ENCODE measurements around the gene HEG1. TPM values are rescaled to one million over a fixed set of nuclear protein-coding genes. Genes with fewer than 3 reads are reported as not detected.
A peak's percentile ranks its signal among the peaks of the same experiment; 100 is the strongest.

Gene HEG1
- total and polyA plus RNA-seq, 2 donors (not counting 3 experiments of a cell fraction or from before 2014, with no cell fraction given): 50.1 to 106 TPM

- peak overlapping the region; percentile 1 for H3K4me2 ChIP-seq (ENCODE audit: insufficient read depth, low read length)
- peaks cover 29% of the 10 kb centered on the region for H3K4me1 ChIP-seq (ENCODE audit: control insufficient read depth, extremely low read depth, insufficient read depth, low read length)
- no peak overlapping the region for H3K9ac ChIP-seq (replicated peaks; ENCODE audit: extremely low read depth, insufficient read depth, low read length)
- dilution Hi-C loops (cut with MboI; ENCODE audit: extremely low pct_ligation_motif_present, low sequenced_read_pairs) (no loop called here), intact Hi-C loops (cut with micrococcal nuclease) (no loop called here)
- POLR2A ChIA-PET: no interaction called here
- CTCF ChIA-PET: interaction anchor here (0.7 to 1.8 kb wide), 6 partner anchors 13 to 398 kb away, joined by 3 to 7 read pairs (median 4); no protein-coding TSS in a partner anchor
- peaks cover 3 to 9% of the 10 kb centered on the region in 2 experiments for H3K36me3 ChIP-seq (ENCODE audit: control insufficient read depth in 2 of 2, extremely low read depth in 1 of 2, insufficient read depth in 2 of 2, low read length in 2 of 2)
- no peak overlapping the region for H3K4me3 ChIP-seq (replicated peaks in 1 of 3; ENCODE audit: insufficient read depth in 1 of 3, low read depth in 1 of 3, low read length in 3 of 3)
- H3K27ac ChIP-seq (ENCODE audit: insufficient read depth, low read depth, low read length): no peak overlapping the region
- no peaks in the 10 kb centered on the region for H3K9me1 ChIP-seq (replicated peaks; ENCODE audit: control insufficient read depth, extremely low read depth, insufficient read depth, low read length)
- no peaks in the 10 kb centered on the region for H3K9me3 ChIP-seq (replicated peaks; ENCODE audit: control insufficient read depth, insufficient read depth, low read length)
- no peaks in the 10 kb centered on the region for H3K79me2 ChIP-seq (ENCODE audit: control insufficient read depth, insufficient read depth, low read length)
- no peaks in the 10 kb centered on the region for H4K20me1 ChIP-seq (replicated peaks; ENCODE audit: control insufficient read depth, extremely low read depth, insufficient read depth, low read length)
- H3K27me3 ChIP-seq (ENCODE audit: control insufficient read depth in 2 of 2, insufficient read depth in 2 of 2, low read length in 2 of 2): no peaks in the 10 kb centered on the region
- no TSS peak for BruUV-seq (replicated peaks)
- H2AFZ ChIP-seq (ENCODE audit: low read depth, low read length): no peak overlapping the region
- no peak for TF ChIP-seq MYC (IDR thresholded peaks at IDR 0.05; ENCODE audit: low read depth, low read length)
- no peak for TF ChIP-seq POLR2A (IDR thresholded peaks at IDR 0.05; ENCODE audit: low read depth, low read length)
- no peak for TF ChIP-seq FOS (IDR thresholded peaks at IDR 0.05; ENCODE audit: borderline replicate concordance, insufficient read depth, low read length)
- no peak for TF ChIP-seq EZH2 (IDR thresholded peaks at IDR 0.05; ENCODE audit: borderline replicate concordance, low read depth, low read length, severe bottlenecking)
- no peak for TF ChIP-seq GATA2 (IDR thresholded peaks at IDR 0.05; ENCODE audit: insufficient read depth, insufficient read length, low read depth, low read length)
- no peak for TF ChIP-seq JUN (IDR thresholded peaks at IDR 0.05; ENCODE audit: borderline replicate concordance, insufficient read depth, insufficient read length, low read depth)
- TF ChIP-seq POLR2AphosphoS5 (IDR thresholded peaks at IDR 0.05; ENCODE audit: insufficient read depth, low read depth, low read length): no peak
- TF ChIP-seq, protein P1, sequence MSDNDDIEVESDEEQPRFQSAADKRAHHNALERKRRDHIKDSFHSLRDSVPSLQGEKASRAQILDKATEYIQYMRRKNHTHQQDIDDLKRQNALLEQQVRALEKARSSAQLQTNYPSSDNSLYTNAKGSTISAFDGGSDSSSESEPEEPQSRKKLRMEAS (IDR thresholded peaks at IDR 0.05; ENCODE audit: insufficient read depth, insufficient read length): no peak
- no peak for TF ChIP-seq CTCF (IDR thresholded peaks at IDR 0.05; ENCODE audit: extremely low read depth in 1 of 2, insufficient read depth in 1 of 2, low read depth in 1 of 2, low read length in 2 of 2)
- FAIRE-seq: no peak
- no peak for DNase-seq (ENCODE audit: low read depth, low spot score)
Observed at GRCh38 chr3:124982855-124983254, 72.9 kb downstream of the HEG1 start.
